ENCODE measurements around the gene ASB4.

ASB4 gene

GRCh38 chr7:95469848-95470247 lies 15.9 kb upstream of the ASB4 start:
- TF ChIP-seq CTCF (IDR thresholded peaks at IDR 0.05), result no peak
- Histone ChIP-seq H3K27me3 (no peaks in the 10 kb centered on the region), H3K27ac (no peak overlapping the region), H3K36me3 (no peaks in the 10 kb centered on the region), H3K4me3 (ENCODE audit: low read depth in 1 of 2, low read length in 1 of 2) (no peak overlapping the region), H3K4me1 (ENCODE audit: control insufficient read depth in 1 of 2, insufficient read depth in 1 of 2, low read depth in 1 of 2, low read length in 1 of 2) (no peaks in the 10 kb centered on the region), H3K9me3 (no peaks in the 10 kb centered on the region)

GRCh38 chr7:95470452-95470851 lies 15.3 kb upstream of the ASB4 start:
- H3K27me3 ChIP-seq, result no peaks in the 10 kb centered on the region
- H3K27ac ChIP-seq, result no peak overlapping the region
- H3K36me3 ChIP-seq, result no peaks in the 10 kb centered on the region
- no peaks in the 10 kb centered on the region for H3K4me1 ChIP-seq (ENCODE audit: control insufficient read depth in 1 of 2, insufficient read depth in 1 of 2, low read depth in 1 of 2, low read length in 1 of 2)
- no peak for TF ChIP-seq CTCF (IDR thresholded peaks at IDR 0.05)
- H3K9me3 ChIP-seq, result no peaks in the 10 kb centered on the region
- H3K4me3 ChIP-seq (ENCODE audit: low read depth in 1 of 2, low read length in 1 of 2), result no peak overlapping the region

- H3K4me3 ChIP-seq (ENCODE audit: low read depth in 1 of 2, low read length in 1 of 2), result no peak overlapping the region
- H3K4me1 ChIP-seq (ENCODE audit: control insufficient read depth in 1 of 2, insufficient read depth in 1 of 2, low read depth in 1 of 2, low read length in 1 of 2), result no peaks in the 10 kb centered on the region
- no peak for TF ChIP-seq CTCF (IDR thresholded peaks at IDR 0.05)
- no peak overlapping the region for H3K27ac ChIP-seq
- no peaks in the 10 kb centered on the region for H3K27me3 ChIP-seq
- no peaks in the 10 kb centered on the region for H3K9me3 ChIP-seq
- H3K36me3 ChIP-seq, result no peaks in the 10 kb centered on the region
These were observed 14.7 kb upstream of the ASB4 start for GRCh38 chr7:95471071-95471470.

- Histone ChIP-seq H3K27me3 (no peaks in the 10 kb centered on the region), H3K27ac (no peak overlapping the region), H3K4me3 (ENCODE audit: low read depth in 1 of 2, low read length in 1 of 2) (no peak overlapping the region), H3K9me3 (no peaks in the 10 kb centered on the region), H3K4me1 (ENCODE audit: control insufficient read depth in 1 of 2, insufficient read depth in 1 of 2, low read depth in 1 of 2, low read length in 1 of 2) (no peaks in the 10 kb centered on the region), H3K36me3 (no peaks in the 10 kb centered on the region)
- no peak for TF ChIP-seq CTCF (IDR thresholded peaks at IDR 0.05)
These were observed 13.1 kb upstream of the ASB4 start for GRCh38 chr7:95472581-95473161.

- H3K27me3 ChIP-seq, result no peaks in the 10 kb centered on the region
- no peaks in the 10 kb centered on the region for H3K36me3 ChIP-seq
- no peak overlapping the region for H3K4me3 ChIP-seq (ENCODE audit: low read depth in 1 of 2, low read length in 1 of 2)
- H3K9me3 ChIP-seq, result no peaks in the 10 kb centered on the region
- no peak for TF ChIP-seq CTCF (IDR thresholded peaks at IDR 0.05)
- H3K4me1 ChIP-seq (ENCODE audit: control insufficient read depth in 1 of 2, insufficient read depth in 1 of 2, low read depth in 1 of 2, low read length in 1 of 2), result no peaks in the 10 kb centered on the region
- no peak overlapping the region for H3K27ac ChIP-seq
These were observed 12.3 kb upstream of the ASB4 start for GRCh38 chr7:95473276-95473985.
